Right forelimb (tissue), 1 donor: Measurements from ENCODE around the gene TSTD1.
A peak's percentile ranks its signal among the peaks of the same experiment; 100 is the strongest.

ENCODE experiments used
- DNase-seq: peaks from one replicate; pipeline ENCODE4 v3.0.0-alpha.2; 2018

Gene TSTD1, protein sequence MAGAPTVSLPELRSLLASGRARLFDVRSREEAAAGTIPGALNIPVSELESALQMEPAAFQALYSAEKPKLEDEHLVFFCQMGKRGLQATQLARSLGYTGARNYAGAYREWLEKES

DNA sequence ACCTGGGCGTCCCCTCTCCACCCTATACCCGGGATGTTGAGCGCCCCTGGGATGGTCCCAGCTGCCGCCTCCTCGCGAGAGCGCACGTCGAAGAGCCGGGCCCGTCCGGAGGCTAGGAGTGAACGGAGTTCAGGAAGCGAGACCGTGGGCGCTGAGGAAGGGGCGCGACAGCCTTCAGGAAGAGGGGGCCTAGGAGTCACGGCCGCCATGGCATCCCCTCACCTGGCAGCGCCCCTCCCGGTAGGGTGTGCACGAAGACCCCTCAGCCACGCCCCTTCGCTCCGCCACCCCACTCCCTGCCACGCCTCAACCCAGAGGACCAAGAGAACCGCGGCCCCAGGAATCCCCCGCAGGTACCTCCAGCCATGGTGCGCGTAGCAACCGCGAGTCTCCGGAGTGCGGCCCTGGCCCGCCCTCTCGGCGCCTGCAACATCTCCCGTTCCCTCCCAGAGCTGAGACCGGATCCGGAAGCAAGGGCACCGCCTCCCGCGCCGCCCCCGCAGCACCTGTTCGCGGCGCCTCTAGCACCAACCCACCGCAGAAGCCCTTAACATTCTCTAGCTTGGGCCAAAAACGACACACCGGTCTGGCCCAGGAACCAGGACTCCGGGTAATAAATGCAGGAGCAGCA lies at the start of gene TSTD1:
TSTD1 (minus strand) TSS at position 442 of the 631 bp plus-strand sequence; CDS start at position 367, 75 bp downstream.
- DNase-seq: peak; percentile 68

DNA sequence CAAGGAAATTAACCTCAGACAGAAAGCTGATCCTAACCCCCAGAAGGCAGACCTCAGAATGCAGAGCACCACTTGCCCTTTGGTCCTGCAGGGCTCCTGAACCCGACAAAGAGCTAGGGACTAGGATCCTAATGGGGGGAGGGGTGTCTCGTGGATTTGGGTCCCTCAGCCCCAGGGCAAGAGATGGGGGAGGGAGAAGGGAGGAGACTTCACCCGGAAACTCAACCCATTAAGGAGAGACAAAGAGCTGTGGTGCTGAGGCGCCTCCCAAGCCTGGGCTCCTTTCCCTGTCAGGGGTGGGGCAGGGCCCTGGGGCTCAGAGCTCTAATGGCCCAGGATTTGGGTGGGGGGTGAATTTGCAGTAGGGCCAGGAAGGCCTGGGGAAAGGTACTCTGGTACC lies 47.7 kb upstream of the TSTD1 start:
- DNase-seq: no peak

DNA sequence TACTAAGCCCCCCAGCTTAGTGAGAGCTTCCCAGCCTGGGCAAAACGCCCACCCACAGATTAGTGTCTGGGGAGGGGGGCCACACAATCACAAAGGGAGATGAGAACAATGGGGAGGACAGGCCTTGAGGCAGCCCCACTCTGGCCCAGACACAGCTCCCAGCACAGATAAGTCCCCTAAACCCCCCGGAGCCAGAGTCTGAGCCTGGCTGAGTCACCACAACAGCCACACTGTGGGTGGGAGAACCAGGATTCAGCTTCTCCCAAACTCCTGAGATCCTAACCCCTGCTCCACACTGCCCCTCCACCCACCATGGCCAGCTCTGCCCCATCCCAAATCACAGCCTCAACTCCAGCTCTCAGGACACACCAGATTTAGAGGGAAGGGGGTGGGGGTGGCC lies 46.4 kb upstream of the TSTD1 start:
- no peak for DNase-seq

DNA sequence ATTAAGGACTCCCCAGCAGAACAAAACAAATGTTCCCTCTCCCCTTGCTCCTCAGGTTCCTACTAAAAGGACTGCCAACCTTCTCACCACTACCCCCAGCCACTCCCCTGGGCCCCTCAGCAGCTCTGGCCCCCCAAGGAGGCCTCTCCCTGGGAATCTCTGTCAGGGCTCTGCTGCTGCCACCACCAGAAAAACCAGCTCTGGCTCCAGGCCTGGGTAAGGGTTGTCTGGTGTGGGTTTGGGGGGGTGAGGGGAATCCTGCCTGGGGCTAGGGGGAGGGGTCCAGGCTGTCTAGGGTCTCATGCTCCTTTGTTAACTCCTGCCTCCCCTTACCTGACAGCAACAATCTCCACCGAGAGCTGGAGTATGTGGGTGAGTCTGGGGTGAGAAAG lies 45.8 kb upstream of the TSTD1 start:
- no peak for DNase-seq

DNA sequence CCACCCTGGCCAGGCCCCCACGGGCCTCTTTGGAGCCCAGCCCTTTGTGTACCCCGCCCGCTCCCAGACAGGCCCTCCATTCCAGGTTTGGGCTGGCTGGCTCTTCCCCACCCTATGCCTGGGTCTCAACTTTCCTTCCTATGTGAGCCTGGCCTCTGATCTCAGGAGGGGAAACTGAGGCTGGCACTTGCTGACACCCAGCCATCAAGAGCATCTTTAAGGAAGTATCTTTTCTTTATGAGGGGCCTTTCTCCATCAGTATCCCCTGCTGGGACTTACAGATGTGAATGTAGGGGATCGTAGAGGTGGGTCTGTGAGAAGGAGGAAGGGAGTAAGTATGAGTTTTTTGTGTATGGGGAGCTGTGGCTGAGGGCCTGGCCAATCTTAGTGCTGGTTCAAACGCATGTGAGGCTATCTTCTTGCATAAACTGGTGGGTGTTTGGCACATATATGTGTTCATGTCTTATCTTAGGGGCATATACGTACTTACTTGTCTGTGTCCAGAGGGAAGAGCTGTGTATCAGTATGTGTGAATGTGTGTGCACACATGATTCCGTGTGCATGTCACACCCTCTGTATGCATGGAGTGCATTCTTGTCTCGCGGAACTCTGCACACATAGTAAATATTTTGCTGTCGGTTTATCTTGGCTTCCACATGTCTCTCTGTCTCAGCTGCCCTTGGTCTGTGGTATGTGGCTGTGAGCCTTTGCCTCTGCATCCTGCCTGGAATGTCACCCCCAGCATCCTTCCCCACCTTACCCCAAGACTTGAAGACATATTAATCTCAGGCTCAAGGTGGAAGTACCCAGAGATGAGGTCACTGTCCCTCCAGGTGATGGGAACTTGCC lies 45.2 kb upstream of the TSTD1 start:
- DNase-seq: no peak

DNA sequence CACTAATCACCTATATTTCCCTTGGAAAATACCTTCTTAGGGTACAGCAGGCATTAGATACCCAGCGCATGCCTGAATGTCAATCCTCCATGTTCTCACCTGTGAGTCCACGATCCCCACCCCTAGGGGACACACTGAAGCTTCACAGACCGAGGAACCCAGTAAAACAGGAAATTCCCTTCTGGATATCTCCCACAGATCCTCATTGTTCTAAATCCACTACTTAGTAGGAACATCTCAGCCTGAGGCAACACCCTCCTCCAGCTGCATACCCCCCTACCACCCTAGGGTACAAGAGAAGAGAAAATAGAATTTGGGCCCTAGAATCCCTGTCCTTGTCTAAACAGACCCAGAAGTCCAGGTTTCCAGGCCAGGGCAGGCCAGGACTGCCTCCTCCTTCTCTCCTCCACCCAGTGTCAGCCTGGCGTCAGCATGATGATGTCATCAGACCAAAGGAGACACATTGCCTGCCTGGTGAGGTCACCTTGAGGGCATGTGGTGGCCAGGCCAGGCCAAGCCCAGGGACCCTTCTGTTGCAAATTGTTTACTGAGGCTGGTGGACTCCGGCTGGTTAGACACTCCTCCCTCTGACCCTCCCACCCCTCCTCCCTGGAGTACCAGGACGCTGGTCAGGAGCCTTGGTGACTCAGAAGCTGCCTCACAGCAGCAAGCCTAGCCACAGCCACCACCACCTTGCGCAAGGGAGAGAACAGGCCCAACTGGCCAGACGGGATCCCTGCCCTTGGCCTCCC lies 44.4 kb upstream of the TSTD1 start:
- DNase-seq: no peak

DNA sequence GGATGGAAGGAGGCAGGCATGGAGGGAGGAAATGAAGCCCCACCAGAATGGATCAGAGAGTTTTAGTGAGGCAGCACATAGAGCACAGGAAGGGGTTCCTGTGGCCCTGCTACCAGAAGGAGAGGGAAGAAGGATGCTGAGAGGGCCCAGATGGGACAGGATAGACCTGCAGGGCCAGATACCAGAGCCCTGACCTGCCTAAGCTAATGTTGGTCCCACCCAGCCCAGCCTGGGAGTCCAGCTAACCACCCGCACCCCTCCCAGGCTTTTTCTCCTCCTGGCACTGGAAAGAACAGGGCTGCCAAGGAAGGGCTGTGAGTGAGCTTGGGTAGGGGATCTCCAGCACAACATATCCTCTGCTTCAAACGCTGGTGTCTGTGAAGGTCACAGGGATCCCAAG lies 43.7 kb upstream of the TSTD1 start:
- no peak for DNase-seq

DNA sequence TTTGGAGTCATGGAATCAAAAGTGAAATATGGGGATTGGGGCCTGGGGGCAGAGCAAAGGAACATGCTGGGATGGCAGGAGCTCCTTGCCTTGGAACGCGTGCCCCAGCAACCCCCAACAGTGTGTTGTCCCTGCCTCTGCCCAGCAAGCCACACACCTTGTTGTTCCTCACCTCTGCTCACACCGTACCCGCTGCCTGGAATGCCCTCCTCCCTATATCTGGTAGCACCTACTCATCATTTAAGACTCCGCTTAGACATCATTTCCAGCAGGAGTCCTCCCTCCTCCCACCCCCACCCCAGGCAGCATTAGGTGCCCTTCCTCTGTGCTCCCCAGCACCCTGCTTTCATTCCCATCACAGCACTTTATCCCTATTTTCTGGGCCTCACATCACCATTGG lies 42.8 kb upstream of the TSTD1 start:
- DNase-seq: no peak

DNA sequence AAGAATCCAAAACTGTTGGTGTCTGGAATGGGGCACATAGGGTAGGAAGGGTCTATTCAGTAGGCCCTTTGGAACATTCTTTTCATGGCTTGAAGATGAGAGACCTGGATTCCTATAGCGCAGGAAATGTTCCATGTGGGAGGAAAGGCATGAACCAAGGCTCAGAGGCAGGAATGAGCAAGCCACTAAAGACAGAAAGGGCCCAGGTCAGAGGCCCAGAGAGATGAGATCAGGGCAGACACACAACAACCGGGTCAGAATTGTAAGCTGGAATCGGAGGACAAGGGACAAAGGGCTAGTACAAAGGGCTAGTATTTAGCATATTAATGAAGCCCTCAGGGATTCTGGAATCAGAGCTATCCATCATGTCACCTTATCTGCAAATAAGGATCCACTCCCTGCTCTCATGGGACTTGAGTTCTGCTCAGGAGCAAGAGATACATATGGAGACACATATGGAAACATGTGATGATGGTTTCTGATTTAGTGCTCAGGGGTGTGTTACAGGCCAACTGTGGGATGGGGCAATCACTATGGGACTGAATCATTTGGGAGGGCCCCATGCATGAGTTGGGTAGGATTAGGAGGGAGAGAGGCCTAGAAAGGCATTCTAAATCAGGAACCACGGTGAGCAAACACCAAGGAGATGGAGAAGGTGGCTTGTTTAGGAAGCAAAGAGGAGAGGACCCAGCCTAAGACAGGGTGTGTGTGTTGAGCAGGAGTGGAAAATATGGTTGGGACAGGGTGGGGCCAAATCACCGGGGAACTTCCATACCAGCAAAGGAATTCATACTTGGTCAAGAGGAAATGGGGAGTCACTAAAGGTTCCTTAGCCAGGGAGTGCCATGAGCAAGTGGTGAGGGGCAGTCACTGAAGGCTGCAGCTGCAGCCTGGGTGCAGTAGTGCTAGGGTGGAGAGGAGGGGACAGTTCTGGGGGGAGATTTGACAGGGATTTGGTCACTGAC lies 42.0 kb upstream of the TSTD1 start:
- no peak for DNase-seq

DNA sequence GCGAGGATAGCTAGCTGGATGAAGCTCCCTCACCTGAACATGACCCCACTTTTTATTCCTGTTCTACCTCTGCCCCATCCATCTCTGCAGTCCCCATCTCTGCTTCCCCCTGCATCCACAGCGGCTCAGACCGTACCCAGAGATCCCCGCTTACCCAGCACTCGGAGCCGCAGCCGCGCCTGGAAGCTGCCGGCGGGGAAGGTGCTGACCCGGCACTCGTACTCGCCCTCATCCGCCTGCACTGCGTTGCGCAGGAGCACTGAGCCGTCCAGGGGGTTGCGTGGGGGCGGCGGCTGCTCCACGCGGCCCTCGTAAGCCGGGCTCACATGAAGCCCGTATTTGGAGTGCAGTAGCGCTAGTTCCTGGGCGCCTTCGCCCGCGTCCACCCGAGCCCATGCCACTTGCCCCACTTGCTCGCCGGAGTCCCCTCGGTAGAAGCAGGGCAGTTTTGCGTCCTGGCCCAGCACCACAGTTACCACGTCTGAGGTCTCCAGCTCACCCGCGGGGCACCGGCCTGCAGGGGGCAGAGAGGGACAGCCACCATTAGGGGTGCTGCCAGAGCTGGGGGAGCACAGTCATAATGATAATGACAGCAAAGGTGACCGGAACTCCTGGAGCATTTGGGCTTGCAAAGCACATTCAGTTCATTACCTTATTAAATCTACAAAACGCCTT lies 40.8 kb upstream of the TSTD1 start:
- DNase-seq: no peak

DNA sequence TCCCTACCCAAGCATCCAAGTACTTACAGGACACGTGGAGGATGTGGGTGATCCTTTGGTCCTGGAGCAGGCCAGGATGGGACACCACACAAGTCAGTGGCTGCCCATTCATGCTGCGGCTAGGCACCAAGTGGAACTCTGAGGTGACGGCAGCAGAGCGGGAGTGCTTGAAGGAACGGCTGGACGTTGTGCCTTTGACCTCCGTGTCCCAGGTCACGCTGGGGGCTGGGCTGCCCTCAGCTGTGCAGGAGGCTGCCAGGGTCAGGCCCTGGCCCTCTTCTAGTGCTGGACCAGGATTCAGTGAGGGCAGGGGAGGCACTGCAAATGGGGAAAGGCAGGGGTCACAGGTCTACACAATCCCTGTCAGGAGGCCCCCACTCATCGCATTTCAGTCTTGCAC lies 38.7 kb upstream of the TSTD1 start:
- DNase-seq: no peak

DNA sequence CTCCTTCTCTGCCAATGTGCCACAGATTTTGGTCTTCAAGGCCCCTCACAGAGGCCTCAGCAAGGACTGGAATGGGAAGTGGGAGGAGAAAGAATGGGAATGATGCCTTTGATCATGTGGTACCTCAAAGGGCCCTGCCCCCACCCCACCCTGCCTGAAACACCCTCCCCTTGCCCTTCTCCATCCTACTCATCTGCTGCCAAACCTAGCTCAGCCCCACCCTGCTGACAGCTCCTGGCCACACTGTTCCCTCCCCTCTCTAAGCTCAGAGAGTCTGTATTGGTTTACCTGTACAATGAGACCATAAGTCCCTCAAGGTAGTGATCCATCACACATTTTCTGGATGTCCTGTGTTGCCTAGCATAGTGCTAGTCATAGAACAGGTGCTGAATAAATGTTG lies 37.6 kb upstream of the TSTD1 start:
- DNase-seq: peak; percentile 20

DNA sequence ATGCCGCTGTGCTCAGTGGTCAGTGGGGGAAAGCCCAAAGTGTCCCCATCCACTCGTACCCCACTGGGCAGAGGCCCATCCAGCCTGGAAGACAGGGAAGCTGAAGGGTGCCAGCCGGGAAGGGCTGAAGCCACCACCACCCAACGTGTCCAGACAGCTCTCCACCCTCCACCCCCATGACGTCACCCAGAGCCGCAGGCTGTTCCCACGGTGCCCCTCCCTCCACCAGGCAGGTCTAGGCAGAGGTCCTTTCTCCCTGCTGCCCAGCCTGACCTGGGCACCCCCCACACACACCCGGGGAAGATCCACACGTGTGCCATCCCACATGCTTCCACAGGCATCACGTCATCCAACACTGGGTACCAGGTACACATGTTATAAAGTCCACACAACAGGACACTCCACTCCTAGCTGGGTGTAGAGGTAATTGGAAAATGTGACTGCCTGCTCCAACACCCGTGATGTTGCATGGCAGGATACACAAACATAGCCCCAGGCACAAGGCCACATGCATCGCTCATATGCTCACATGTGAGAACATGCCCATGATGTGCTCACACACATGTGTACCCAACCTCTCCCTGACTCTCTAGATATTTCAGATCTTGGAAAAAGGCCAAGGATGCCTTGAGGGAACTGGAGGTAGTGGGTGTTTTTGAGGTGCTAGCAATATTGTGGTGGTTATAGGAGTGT lies 36.1 kb upstream of the TSTD1 start:
- DNase-seq: no peak

DNA sequence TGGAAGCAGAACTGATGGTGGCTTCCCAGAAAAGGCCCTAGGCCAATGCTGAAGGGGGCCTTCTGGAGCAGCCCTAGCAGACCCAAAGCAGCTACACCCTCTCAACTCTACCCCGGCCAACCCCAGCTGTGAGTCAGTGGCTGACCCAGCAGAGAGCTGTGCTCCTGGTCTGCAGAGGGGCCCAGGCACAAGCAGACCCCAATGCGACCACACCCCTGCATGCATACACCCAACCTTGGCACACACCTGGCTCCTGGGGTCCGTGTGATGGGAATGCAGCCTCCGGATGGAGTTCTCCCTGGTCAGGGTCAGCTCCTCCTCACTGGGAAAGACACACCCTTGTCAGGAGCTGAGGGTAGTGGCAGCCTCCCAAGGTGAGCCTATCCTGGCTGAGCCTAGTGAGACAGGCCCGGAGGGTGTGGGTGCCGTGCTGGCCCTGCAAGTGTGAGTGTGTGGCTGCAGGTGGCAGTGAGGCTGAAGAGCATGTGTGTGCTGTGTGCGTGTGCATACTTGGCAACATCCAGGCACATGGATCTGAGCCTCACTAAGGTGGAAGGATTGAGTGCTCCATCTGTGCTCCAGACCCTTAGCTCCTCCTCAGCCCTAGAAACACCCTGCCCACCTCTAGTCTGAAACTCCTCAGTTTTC lies 34.8 kb upstream of the TSTD1 start:
- DNase-seq: no peak

DNA sequence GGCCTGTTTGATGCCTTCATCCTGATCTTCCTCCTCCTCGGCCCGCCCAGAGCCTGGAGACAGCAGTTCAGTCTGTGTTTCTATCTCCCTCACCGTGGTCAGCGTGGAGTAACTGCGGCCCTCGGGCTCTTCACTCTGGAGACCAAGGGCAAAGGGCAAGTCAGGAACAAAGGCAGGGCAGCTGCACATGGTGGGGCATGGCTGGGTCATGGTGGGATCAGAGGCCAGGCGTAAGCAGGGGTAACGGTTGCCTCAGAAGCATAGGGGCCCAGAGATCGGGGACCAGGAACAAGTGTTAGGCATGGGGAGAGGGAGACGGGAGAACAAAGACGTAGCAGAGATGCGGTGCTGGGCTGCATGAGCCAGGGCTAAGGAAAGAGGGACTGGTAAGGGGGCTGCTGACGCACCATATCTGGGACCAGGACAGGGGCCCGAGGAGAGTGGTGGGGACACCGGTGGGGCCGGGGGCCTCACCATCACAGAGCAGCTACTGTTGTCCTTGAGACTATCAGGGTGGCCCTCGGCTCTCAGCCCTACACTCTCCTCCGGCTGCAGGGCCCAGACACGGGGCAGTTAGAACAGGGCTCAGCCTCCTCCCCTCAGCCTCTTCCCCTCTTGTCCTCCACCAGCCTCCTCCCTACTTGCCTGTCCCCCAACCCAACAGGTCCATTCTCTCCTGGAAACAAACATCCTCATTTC lies 34.1 kb upstream of the TSTD1 start:
- DNase-seq: no peak

DNA sequence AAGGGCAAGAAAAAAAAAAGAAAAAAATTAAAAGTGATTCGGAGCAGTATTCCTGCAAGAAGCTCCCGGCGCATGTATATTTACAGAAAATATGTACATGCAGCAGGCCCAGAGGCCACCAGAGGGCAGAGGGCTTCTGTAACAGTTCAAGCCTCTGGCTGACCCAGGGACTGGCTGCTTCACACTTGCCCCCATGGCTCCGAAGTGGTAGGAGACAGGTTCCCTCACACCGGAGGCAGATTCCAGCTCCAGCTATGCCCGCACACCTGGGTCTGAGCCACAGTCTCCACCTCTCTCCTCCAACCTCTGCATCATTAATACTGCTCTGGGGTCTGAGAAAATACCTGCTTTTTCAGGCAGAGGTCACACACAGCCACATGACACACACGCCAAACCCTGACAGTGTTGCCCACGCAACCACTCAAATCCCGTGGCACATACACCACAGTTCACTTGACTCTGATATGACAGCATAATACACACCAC lies 33.2 kb upstream of the TSTD1 start:
- DNase-seq: no peak

DNA sequence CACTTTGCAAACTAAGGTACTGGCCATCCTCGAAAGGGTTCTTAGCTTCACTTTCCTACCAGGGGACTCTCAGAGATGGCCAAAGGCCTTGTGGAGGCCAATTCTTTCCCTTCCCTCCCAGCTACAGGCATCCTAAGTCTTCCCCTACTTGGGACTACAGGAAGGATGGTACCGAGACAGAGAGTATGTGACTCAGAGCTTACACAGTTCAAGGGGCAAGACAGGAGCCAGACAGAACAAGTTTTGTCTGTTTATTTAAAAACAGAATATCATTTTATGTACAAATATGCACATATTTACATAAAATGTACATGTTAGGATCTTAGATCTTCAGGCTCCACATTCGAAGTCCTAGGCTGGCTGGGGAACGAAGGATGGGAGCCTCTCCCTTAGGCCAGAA lies 32.0 kb upstream of the TSTD1 start:
- DNase-seq: no peak

DNA sequence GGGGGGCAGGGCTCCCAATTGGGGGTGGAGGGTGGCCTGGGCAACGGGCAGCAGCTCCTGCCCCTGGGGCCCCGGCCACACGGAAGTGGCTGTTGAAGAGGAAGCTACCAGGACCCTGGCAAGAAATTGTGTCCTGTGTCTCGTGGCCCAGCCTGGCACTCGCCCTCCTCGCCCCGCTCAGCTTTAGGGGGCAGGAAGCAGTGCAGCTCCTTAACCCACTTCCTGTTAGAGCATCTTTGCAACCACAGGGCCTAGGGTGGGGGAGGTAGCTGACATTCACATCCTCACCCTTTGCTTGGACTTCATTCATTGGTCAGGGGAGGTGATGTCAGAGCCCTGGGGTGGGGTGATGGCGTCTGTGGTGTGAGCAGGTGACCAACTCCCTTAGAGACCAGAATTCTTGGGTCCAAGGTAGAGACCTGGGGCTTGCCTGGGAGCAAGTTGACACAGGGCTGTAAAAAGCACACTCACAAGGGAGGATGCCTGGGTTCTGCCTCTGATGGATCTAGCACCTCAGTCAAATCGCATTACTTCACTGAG lies 31.0 kb upstream of the TSTD1 start, which contains the start of gene ARHGAP30:
ARHGAP30 (minus strand) TSS at position 161 of the 540 bp plus-strand sequence. CDS start 267 bp downstream, outside the sequence.
- DNase-seq: no peak

DNA sequence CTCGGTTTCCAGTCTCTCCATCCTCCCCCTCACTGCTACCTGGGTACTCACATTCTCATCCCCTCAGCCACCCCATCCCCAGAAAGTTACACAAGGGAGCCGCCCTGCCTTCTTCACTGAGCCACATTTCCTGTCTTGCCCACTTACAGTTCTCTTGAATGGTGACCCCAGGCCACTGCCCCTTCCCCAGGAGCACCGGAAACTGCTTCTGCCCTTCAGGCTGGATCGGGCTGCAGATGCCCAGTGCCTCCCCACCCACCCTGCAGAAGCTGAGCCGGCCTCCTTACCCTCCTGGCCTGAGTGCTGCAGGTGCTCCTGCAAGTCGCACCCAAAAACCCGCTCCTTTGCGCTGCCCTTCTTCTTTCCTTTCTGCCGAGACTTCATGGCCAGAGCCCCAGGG lies 30.5 kb upstream of the TSTD1 start:
- DNase-seq: no peak
